GM19240 (cell line): ENCODE results near the gene HSPA5.
"Not testable (repeated sequence)": the region's sequence is repeated elsewhere in the genome, so short reads cannot be mapped to it uniquely, and the experiment has no call there.

Source experiments
- DNase-seq: peaks from one replicate; pipeline ENCODE4 v3.0.0; 2011; ENCODE audit warnings: low spot score; ENCODE audit not compliant: insufficient read length

The HSPA5 gene

DNA sequence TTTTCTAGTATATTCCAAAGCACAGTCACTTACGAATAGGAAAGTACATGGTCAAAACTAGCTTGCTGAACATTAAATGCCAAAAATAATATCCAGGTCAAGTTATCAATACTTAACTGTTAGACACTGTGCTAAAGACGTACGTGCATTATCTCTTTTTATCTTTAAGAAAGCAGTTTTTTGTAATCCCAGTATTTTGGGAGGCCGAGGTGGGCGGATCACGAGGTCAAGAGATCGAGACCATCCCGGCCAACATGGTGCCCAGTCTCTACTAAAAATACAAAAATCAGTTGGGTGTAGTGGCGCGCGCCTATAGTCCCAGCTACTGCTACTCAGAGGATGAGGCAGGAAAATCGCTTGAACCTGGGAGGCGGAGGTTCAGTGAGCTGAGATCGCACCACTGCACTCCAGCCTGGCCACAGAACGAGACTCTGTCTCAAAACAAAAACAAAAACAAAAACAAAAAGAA, 2.7 kb upstream of the HSPA5 start:
- no peak for DNase-seq

DNA sequence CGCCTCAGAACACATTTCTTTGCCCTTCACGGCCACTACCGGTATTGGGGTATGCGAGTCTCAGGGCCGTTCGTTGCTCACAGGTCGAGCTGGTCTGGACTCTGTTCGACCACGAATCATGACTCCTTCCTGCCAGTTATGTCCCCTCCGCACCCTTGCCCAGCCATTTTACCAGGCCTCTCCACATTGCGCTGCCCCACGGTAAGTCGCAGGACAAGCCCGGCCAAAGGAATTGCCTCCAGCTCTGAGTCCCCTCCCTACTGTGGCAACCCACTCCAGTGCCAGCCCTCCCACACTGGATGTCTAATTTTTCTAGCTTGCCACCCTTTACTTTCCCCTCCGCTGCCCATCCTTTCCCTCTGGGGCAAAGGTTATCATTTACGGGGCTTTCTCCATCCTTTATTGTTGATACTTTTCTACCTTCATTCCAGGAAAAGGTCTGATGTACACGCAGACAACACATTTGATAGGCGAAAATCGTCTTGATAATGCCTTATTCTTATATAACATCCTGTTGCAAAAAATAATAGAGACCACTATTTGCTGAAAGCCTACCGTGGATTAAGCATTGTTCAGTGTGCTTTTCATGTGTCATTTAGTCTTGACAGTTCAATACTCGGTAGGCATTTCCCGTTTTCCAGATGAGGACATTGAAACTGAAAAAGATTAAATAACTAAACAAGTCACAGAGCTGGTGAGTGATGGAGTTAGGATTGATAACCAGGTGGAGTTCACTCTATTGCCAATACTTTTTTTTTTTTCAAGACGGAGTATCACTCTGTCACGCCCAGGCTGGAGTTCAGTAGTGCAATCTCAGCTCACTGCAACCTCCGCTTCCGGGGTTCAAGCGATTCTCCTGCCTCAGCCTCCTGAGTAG, 958 bp upstream of the HSPA5 start:
- no peak for DNase-seq

DNA sequence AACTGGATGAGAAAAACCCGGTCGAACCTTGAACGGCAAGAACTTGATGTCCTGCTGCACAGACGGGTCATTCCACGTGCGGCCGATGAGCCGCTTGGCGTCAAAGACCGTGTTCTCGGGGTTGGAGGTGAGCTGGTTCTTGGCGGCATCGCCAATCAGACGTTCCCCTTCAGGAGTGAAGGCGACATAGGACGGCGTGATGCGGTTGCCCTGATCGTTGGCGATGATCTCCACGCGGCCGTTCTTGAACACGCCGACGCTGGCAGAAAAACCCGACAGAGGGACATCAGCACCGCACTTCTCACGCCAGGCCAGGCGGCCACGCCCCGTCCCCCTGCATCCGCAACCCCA, 519 bp downstream of the HSPA5 start:
- DNase-seq: no peak

DNA sequence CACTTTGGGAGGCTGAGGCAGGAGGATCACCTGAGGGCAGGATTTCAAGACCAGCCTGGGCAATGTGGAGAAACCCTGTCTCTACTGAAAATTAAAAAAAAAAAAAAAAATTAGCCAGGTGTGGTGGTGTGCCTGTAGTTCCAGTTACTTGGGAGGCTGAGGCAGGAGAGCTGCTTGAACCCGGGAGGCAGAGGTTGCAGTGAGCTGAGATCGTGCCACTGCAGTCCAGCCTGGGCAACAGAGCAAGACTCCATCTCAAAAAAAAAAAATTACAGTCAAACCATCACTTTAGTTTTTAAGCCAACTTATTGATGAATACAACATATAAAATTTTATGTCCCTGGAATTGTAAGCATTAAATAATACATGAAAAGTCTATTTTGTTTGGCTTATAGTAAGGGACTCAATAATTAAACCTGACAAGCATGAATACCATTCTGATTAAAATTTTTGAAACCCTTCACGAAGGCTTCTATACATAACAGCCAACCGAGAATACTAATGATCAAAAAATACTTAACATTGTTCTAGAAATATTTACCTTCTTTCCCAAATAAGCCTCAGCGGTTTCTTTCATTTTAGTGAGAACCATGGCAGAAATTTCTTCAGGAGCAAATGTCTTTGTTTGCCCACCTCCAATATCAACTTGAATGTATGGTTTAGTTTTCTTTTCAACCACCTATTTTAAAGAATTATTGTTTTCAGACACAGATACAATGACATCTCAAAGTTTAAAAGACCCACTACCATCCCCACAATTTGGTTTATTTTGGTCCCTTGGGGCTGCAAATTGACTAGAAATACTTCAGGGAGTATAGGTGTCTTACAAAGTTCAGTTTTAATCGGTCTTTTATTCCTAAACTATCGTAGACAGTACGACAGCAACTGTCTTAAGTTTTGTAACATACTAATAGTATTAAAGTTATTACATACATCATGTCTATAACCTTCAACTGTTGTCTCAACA, 1.2 kb downstream of the HSPA5 start:
- DNase-seq: no peak

- no peak for DNase-seq
Measured at GRCh38 chr9:125238915-125239446, 2.2 kb downstream of the HSPA5 start.

DNA sequence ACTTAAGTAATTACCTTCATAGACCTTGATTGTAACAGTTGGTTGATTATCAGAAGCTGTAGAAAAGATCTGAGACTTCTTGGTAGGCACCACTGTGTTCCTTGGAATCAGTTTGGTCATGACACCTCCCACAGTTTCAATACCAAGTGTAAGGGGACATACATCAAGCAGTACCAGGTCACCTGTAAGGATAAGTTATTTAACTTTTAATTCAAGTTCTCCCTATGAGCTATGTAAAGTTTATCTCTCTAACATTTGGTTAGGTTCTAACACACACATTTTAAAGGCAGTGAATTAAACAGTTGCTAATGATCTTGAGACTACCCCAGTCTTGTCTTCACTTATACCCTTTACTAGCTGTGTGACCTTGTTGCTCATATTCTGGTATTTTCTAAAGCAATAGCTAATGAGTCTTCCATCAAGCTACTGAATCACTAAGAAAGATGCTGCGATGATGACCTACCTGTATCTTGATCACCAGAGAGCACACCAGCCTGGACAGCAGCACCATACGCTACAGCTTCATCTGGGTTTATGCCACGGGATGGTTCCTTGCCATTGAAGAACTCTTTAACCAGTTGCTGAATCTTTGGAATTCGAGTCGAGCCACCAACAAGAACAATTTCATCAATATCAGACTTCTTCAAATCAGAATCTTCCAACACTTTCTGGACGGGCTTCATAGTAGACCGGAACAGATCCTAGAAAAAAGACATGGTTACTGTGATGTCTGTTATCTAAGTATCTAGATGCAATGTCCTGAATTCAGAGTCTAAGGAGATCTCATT, 2.8 kb downstream of the HSPA5 start:
- DNase-seq: no peak

GRCh38 chr9:125236520-125237159, 4.5 kb downstream of the HSPA5 start:
- not testable (repeated sequence) for DNase-seq

DNA sequence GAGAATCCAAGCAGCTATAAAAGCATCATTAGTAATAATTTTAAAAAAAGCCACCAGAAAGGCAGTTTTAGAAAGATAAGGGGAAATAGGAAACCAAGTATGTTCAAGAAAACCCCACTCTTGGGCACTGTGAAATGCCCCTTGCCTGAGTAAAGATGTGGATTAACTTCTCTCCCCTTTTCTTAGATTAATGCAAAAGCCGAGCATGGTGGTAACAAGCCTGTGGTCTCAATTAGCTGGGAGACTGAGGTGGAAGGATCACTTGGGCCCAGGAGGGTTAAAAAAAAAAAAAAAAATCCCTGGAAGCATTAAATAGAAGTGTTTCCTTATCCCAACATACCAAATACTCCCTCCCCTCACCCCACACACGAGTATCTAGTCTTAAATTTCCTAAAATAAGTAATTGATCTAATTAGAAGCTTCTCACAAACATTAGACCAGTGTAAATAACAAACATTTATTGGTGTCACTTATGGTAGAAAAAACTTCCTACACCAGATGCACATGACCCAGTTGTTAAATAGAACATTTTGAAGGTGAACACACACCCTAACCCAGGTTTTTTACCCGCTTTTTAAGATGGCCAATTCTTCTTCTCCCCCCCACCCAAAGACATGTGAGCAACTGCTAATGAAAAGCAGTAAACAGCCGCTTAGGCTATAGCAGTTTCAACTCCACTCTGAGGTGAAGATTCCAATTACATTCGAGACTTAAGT, 5.2 kb downstream of the HSPA5 start:
- no peak for DNase-seq

DNA sequence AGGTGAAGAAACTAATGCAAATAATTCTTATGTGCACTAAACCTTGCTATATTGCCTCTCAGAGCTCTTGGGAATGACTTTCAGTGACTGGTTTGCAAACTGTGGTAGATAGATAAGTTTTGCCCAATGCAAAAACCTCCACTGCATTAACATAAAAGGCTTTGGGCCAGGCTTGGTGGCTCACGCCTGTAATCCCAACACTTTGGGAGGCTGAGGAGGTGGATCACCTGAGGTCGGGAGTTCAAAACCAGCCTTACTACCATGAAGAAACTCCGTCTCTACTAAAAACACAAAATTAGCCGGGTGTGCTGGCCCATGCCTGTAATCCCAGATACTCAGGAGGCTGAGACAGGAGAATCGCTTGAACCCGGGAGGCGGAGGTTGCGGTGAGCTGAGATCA, 7.0 kb downstream of the HSPA5 start:
- DNase-seq: not testable (repeated sequence)

DNA sequence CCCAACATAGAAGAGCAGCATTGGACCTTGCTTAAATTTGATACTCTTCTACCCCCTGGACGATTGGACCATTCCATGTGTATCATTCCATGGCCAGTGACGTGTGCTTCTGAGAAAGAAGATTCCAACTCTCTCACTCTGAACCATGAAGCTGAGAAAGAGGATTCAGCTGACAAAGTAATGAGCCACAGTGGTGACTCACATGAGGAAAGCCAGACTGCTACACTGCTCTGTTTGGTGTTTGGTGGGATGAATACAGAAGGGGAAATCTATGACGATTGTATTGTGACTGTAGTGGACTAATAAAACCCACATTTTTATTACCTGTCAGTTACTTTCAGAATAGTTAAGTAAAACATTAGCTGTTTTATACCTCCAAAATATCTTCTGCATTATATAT, 7.5 kb downstream of the HSPA5 start:
- DNase-seq: no peak

DNA sequence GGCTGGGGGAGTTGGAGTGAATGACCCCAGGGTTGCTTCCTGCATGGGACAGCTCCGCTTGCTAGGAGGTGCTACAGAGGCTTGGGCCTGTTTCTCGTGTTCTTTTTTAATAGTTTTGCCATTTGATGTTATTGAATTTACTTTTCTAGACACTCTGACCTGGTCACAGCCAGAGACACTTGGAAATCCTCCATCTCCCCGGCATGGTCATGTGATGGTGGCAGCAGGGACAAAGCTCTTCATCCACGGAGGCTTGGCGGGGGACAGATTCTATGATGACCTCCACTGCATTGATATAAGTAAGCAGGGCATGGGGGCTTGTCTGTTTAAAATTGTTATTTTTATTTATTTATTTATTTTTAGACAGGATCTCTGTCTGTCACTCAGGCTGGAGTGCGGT, 13.4 kb downstream of the HSPA5 start:
- no peak for DNase-seq

- not testable (repeated sequence) for DNase-seq
Measured at GRCh38 chr9:125224858-125225257, 16.3 kb downstream of the HSPA5 start.

DNA sequence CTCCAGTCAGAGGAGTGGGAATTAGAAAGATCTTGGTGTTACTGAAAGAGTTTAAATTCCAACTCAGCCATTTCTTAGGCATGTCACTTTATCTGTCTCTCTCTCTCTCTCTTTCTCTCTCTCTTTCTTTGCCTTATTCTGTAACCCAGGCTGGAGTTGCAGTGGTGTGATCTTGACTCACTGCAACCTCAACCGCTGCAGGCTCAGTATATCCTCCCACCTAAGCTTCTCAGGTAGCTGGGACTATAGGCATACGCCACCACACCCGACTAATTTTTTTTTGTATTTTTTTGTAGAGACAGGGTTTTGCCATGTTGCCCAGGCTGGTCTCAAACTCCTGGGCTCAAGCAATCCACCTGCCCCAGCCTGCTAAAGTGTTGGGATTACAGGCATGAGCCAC, 22.5 kb downstream of the HSPA5 start:
- no peak for DNase-seq

GRCh38 chr9:125214186-125214585, 27.0 kb downstream of the HSPA5 start:
- DNase-seq: no peak

DNA sequence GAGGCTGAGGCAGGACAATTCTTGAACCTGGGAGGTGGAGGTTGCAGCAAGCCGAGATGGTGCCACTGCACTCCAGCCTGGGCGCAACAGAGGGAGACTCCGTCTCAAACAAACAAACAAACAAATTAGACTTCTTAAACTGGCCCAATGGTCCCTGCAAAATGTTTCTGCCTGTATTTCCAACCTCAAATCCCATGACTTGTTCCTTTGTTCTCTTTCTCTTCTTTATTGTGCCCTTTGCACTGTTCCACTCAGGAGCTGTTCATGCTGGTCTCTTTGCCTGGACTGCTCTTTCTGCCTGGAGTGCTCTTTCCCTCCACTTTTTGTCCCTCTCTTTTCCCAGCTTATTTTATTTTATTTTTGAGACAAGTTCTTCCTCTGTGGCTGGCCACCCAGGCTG, 36.7 kb downstream of the HSPA5 start:
- DNase-seq: no peak

- no peak for DNase-seq
Measured at GRCh38 chr9:125202846-125203618, 38.1 kb downstream of the HSPA5 start.

DNA sequence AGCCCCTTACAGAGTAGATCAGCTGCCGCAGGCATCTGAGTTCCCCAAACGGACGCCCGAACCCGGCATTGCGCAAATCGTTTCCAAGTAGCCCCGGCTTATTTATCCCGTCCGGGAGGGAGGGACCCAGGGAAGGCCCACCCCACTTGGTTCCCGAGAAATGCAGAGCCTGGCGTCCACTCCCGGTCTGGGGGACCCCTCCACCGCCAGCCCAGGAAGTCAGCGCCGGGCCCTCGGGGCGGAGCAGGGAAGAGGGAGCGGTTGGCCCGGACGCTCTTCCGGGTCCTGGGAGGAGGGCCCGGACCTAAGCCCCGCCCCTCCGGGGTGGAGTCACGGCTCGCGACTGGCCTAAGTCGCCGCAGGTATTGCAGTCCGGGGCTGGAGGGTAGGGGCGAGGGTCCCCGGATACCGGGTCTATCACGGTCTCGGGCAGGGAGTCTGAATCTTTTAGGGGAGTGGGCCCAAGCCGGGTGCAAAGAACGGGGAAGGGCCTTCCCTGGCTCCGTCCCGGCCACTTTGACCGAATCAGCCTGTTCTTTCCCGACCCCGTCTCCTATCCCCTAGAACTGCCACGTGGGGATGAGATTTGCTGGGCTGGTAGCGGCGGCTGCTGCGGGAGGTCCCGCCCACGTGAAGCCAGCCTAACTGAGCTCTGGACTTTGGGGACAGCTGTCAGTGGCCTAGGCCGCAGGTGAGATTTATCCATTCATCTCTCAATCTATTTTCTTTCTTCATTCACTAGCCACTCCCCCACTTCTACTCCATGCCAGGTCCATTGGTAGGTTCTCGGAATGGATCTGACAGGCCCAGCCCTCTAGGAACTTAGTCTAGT, 40.7 kb downstream of the HSPA5 start, which contains the start of gene RABEPK:
TSS of gene RABEPK (plus strand) at position 327 of the 832 bp plus-strand sequence. CDS start 2,472 bp downstream, outside the sequence.
- peak; percentile 91 for DNase-seq

DNA sequence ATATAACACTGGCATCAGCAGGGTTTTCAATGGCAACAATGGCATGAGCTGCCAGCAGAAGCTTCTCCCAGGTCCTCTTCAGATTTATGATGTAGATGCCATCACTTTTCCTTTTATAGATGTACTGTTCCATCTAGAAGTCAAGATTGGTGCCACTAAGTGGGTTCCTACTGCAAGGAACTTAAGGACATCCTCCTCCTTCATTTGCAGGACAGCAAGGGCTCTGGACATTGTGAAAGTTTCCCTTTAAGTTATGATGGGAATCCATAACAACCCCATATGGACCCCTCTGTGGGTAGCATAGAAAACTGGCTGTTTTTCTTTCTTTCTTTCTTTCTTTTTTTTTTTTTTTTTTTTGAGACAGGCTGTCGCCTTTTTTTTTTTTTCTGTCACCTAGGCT, 45.6 kb downstream of the HSPA5 start:
- DNase-seq: not testable (repeated sequence)
